H1 (cell line): Measurements from ENCODE around the gene MXI1. TPM values are rescaled to one million over a fixed set of nuclear protein-coding genes. Genes with fewer than 3 reads are reported as not detected.

Experiments used
- CTCF ChIA-PET: fragments of 300-600 bp; sonication (Branson Sonifier 250); formaldehyde crosslinking; loops from one replicate; lab custom pipeline; 2021; ENCODE audit not compliant: partially characterized antibody; lab: Charles Lee
- POLR2A ChIA-PET: fragments of 300-600 bp; sonication (Branson Sonifier 250); formaldehyde crosslinking; loops from one replicate; lab custom pipeline; 2021; ENCODE audit warnings: inconsistent platforms; ENCODE audit not compliant: partially characterized antibody; lab: Charles Lee
- DNase-seq, 2 experiments: peaks; one replicate each; pipeline versions ENCODE4 v3.0.0 to v3.0.0-alpha.2; 2010 to 2022; ENCODE audit warnings: low spot score in 2 of 2, low read depth in 1 of 2, mixed read lengths in 1 of 2
- FAIRE-seq: peaks from 2 replicates; lab custom pipeline; 2011; peaks lifted over from hg19 to GRCh38; lab: Jason Lieb, UNC
- H2AFZ ChIP-seq: 2 replicates; pipeline ENCODE4 v1.8.1; 2012; ENCODE audit warnings: low read length, inconsistent platforms
- H2AK5ac ChIP-seq: 2 replicates; pipeline ENCODE4 v1.6.1; 2013; ENCODE audit warnings: low read depth, low read length
- H2BK120ac ChIP-seq: replicated peaks from 2 replicates; pipeline ENCODE3; 2013; ENCODE audit warnings: low read depth, low read length, inconsistent platforms
- H2BK12ac ChIP-seq: 2 replicates; pipeline ENCODE4 v1.6.1; 2013; ENCODE audit warnings: low read depth, low read length
- H2BK15ac ChIP-seq: 2 replicates; pipeline ENCODE4 v1.6.1; 2013; ENCODE audit warnings: low read length
- H2BK20ac ChIP-seq: 2 replicates; pipeline ENCODE4 v1.6.1; 2013; ENCODE audit warnings: low read length
- H2BK5ac ChIP-seq: 2 replicates; pipeline ENCODE4 v1.6.1; 2013; ENCODE audit warnings: low read depth, low read length
- H3K14ac ChIP-seq: 2 replicates; pipeline ENCODE4 v1.6.1; 2013; ENCODE audit warnings: inconsistent platforms; ENCODE audit not compliant: insufficient read length
- H3K18ac ChIP-seq: 2 replicates; pipeline ENCODE4 v1.6.1; 2013; ENCODE audit warnings: low read length; ENCODE audit errors: extremely low read depth
- H3K23ac ChIP-seq: 2 replicates; pipeline ENCODE4 v1.6.1; 2013; ENCODE audit warnings: inconsistent platforms; ENCODE audit not compliant: insufficient read length
- H3K23me2 ChIP-seq: 2 replicates; pipeline ENCODE4 v1.6.1; 2013; ENCODE audit warnings: low read depth, low read length
- H3K27ac ChIP-seq: 2 replicates; pipeline ENCODE4 v1.6.1; 2011; ENCODE audit warnings: low read depth, low read length, inconsistent platforms
- H3K27me3 ChIP-seq, 4 experiments: replicated peaks in 1 of 4; 1 replicate in 1 of 4; 2 replicates in 3 of 4; pipeline versions ENCODE4 v1.6.1 to v1.8.1; 2011 to 2013; ENCODE audit warnings: low read length in 3 of 4, mild to moderate bottlenecking in 3 of 4, inconsistent platforms in 2 of 4, mixed read lengths in 2 of 4, moderate library complexity in 1 of 4; ENCODE audit not compliant: control insufficient read depth in 3 of 4, insufficient read depth in 3 of 4; ENCODE audit errors: extremely low read depth in 1 of 4
- H3K36me3 ChIP-seq, 4 experiments: 2 replicates each; pipeline versions ENCODE4 v1.6.1 to v1.8.1; 2011 to 2013; ENCODE audit warnings: mild to moderate bottlenecking in 4 of 4, low read length in 3 of 4, moderate library complexity in 2 of 4, control low read depth in 1 of 4, inconsistent platforms in 1 of 4; ENCODE audit not compliant: insufficient read depth in 4 of 4, control insufficient read depth in 2 of 4
- H3K4ac ChIP-seq: replicated peaks from 2 replicates; pipeline ENCODE3; 2013; ENCODE audit warnings: low read length, low read depth, mixed read lengths, inconsistent platforms; ENCODE audit not compliant: insufficient read length
- H3K4me1 ChIP-seq, 4 experiments: replicated peaks in 1 of 4; 1 replicate in 1 of 4; 2 replicates in 3 of 4; pipeline versions ENCODE4 v1.6.1 to v1.8.1; 2011 to 2013; ENCODE audit warnings: low read length in 3 of 4, inconsistent platforms in 2 of 4, mixed read lengths in 1 of 4; ENCODE audit not compliant: insufficient read depth in 4 of 4, control insufficient read depth in 3 of 4
- H3K4me2 ChIP-seq, 2 experiments: 2 replicates each; pipeline versions ENCODE4 v1.6.1 to v1.8.1; 2011 to 2013; ENCODE audit warnings: low read depth in 2 of 2, low read length in 2 of 2, control low read depth in 1 of 2, inconsistent platforms in 1 of 2, mild to moderate bottlenecking in 1 of 2; ENCODE audit not compliant: insufficient read depth in 1 of 2
- H3K4me3 ChIP-seq, 4 experiments: fragments of 200-600, 300-600 bp in 1 of 4; sonication (generic), shearing (Covaris generic), sonication (Bioruptor Twin) in 1 of 4; 2 replicates each; pipeline versions ENCODE4 v1.5.1 to v1.8.1; 2011 to 2016; ENCODE audit warnings: low read length in 4 of 4, low read depth in 3 of 4, control low read depth in 2 of 4, inconsistent platforms in 2 of 4, mild to moderate bottlenecking in 2 of 4, mixed read lengths in 1 of 4, moderate library complexity in 1 of 4; ENCODE audit not compliant: insufficient read depth in 2 of 4; ENCODE audit errors: extremely low read depth in 1 of 4
- H3K56ac ChIP-seq: replicated peaks from 2 replicates; pipeline ENCODE3; 2013; ENCODE audit warnings: low read depth, mild to moderate bottlenecking, mixed read lengths, low read length, inconsistent platforms; ENCODE audit not compliant: insufficient read length
- H3K79me1 ChIP-seq: 2 replicates; pipeline ENCODE4 v1.6.1; 2013; ENCODE audit warnings: low read depth, low read length, control low read depth
- H3K79me2 ChIP-seq, 2 experiments: 2 replicates each; pipeline versions ENCODE4 v1.6.1 to v1.8.1; 2012 to 2013; ENCODE audit warnings: low read length in 2 of 2, mild to moderate bottlenecking in 2 of 2, inconsistent platforms in 1 of 2; ENCODE audit not compliant: insufficient read depth in 2 of 2, control insufficient read depth in 1 of 2
- H3K9ac ChIP-seq, 4 experiments: replicated peaks in 1 of 4; 1 replicate in 1 of 4; 2 replicates in 3 of 4; pipeline versions ENCODE4 v1.6.1 to v1.8.1; 2011 to 2013; ENCODE audit warnings: low read depth in 3 of 4, low read length in 3 of 4, control low read depth in 2 of 4, mild to moderate bottlenecking in 2 of 4, moderate library complexity in 2 of 4, inconsistent platforms in 1 of 4; ENCODE audit errors: extremely low read depth in 1 of 4
- H3K9me3 ChIP-seq, 2 experiments: 2 replicates each; pipeline versions ENCODE4 v1.6.1 to v1.8.1; 2012 to 2013; ENCODE audit warnings: mild to moderate bottlenecking in 2 of 2, moderate library complexity in 2 of 2, control low read depth in 1 of 2, inconsistent platforms in 1 of 2, low read depth in 1 of 2, low read length in 1 of 2, mixed read lengths in 1 of 2; ENCODE audit not compliant: insufficient read depth in 2 of 2
- H4K20me1 ChIP-seq, 2 experiments: replicated peaks in 1 of 2; 2 replicates each; pipeline versions ENCODE3 to v1.8.1; 2011 to 2013; ENCODE audit warnings: inconsistent platforms in 2 of 2, low read length in 2 of 2, mild to moderate bottlenecking in 1 of 2; ENCODE audit not compliant: insufficient read depth in 2 of 2, control insufficient read depth in 1 of 2
- H4K5ac ChIP-seq: 2 replicates; pipeline ENCODE4 v1.6.1; 2013; ENCODE audit warnings: low read length, low read depth, mixed read lengths, inconsistent platforms; ENCODE audit not compliant: insufficient read length
- H4K8ac ChIP-seq: 2 replicates; pipeline ENCODE4 v1.8.0; 2013; ENCODE audit warnings: mild to moderate bottlenecking, moderate library complexity, low read length, inconsistent platforms; ENCODE audit not compliant: insufficient read depth; ENCODE audit errors: extremely low read depth
- H4K91ac ChIP-seq: replicated peaks from 2 replicates; pipeline ENCODE3; 2013; ENCODE audit warnings: low read length, mixed read lengths, inconsistent platforms; ENCODE audit not compliant: insufficient read length
- BCL11A ChIP-seq, 2 experiments: IDR thresholded peaks; one replicate each; pipeline ENCODE4 v1.6.1; 2011; ENCODE audit warnings: low read depth in 2 of 2, low read length in 2 of 2, mild to moderate bottlenecking in 2 of 2
- CHD1 ChIP-seq: IDR thresholded peaks from 2 replicates; pipeline ENCODE4 v1.6.1; 2012; ENCODE audit warnings: low read depth, low read length, improper control_type of control experiment
- EZH2 ChIP-seq: fragments of 200-600 bp; sonication (generic); IDR thresholded peaks from 2 replicates; pipeline ENCODE4 v1.7.1; 2012; ENCODE audit warnings: low read depth, mild to moderate bottlenecking, moderate library complexity, low read length, inconsistent platforms; ENCODE audit not compliant: severe bottlenecking
- FOSL1 ChIP-seq: IDR thresholded peaks from 2 replicates; pipeline ENCODE4 v1.6.1; 2011; ENCODE audit warnings: mild to moderate bottlenecking, low read depth, low read length, moderate library complexity; ENCODE audit not compliant: insufficient read depth
- KDM1A ChIP-seq: fragments of 200-600, 300-600 bp; sonication (generic); IDR thresholded peaks from 2 replicates; pipeline ENCODE4 v1.7.1; 2016; ENCODE audit warnings: mild to moderate bottlenecking, low read length, borderline replicate concordance
- SP2 ChIP-seq: IDR thresholded peaks from 2 replicates; pipeline ENCODE4 v1.6.1; 2012; ENCODE audit warnings: mild to moderate bottlenecking, low read length, inconsistent platforms
- TAF7 ChIP-seq: optimal IDR thresholded peaks from 2 replicates; pipeline ENCODE3; 2011; ENCODE audit warnings: low read depth, mild to moderate bottlenecking, inconsistent platforms, low read length, moderate library complexity, borderline replicate concordance
- TBP ChIP-seq: IDR thresholded peaks from 2 replicates; pipeline ENCODE4 v1.6.1; 2011; ENCODE audit warnings: low read depth, low read length, improper control_type of control experiment
- YY1 ChIP-seq: IDR thresholded peaks from 2 replicates; pipeline ENCODE4 v1.6.1; 2011; ENCODE audit warnings: low read depth, mild to moderate bottlenecking, low read length
- WGBS, 2 experiments: shearing (Covaris generic) in 1 of 2; methylation state at CpG; one replicate each; pipeline versions ENCODE4 v1.1.6 to v1.1.7; 2013 to 2015; ENCODE audit warnings: low lambda C conversion rate in 2 of 2, mixed read lengths in 2 of 2, inconsistent platforms in 1 of 2, low coverage in 1 of 2, missing lambda C conversion rate in 1 of 2; ENCODE audit not compliant: insufficient replicate concordance in 2 of 2, insufficient coverage in 1 of 2, insufficient read length in 1 of 2; ENCODE audit errors: extremely low coverage in 1 of 2, missing lambda C conversion rate in 1 of 2; 5-methylcytosine and 5-hydroxymethylcytosine counted together
- polyA plus RNA-seq, 7 experiments: library from polyadenylated mRNA; depleted of rRNA in 3 of 7; stranded (reverse) in 5 of 7; unstranded in 2 of 7; fragments of >200 nt in 5 of 7; fragments of 200-250 nt in 2 of 7; gene quantifications; 1 replicate in 5 of 7; 2 replicates in 1 of 7; 4 replicates in 1 of 7; pipeline versions ENCODE4 v1.2.1 to v1.2.3, GENCODE V29; 2011 to 2013; ENCODE audit warnings: missing spikeins in 2 of 7, mixed read lengths in 2 of 7
- total RNA-seq: library from RNA; stranded (reverse); fragmentation: NEBNext Ultra II Directional; extraction: Animal tissue kit (Norgen Biotek cat#: 25700); gene quantifications from 2 replicates; pipeline ENCODE4 v1.2.1, GENCODE V29; 2021
- TF ChIP-seq, protein P1 (sequence below): IDR thresholded peaks from 2 replicates; pipeline ENCODE4 v1.6.1; 2012; ENCODE audit warnings: inconsistent platforms
- TF ChIP-seq, protein P2 (sequence below): IDR thresholded peaks from 2 replicates; pipeline ENCODE4 v1.6.1; 2012; ENCODE audit warnings: low read length, inconsistent platforms

Gene MXI1
- total and polyA plus RNA-seq, 2 of the 8 experiments (the other 6 are each of a cell fraction or from before 2014, with no cell fraction given), result 5.7 to 8.8 TPM

DNA sequence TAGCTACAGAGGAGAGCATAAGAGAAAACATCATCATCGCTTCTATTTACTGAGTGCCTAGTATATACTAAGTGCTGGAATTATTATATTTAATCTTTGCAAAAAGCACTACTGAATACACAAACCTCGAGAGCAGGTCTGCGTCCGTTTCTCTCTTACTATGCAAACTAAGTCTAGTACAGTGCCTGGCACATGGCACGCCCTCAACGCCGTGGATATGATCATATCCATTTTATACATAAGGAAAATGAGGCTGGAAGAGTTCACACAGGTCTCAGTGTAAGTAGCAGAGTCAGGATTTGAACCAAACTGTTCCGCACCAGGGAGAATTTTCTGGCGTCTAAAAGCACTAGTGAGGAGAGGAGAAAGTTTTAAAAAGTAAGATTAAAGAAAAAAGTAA, 17.6 kb downstream of the MXI1 start:
- H3K27ac ChIP-seq, result no peak overlapping the region
- FAIRE-seq (no peak), DNase-seq (peak in 1 of 2 experiments; percentile 30)
- peaks cover 4% of the 10 kb centered on the region; the same call in 1 of the 2 replicates for H3K23me2 ChIP-seq
- WGBS, 2 experiments, result 83% methylated on average over 9 of the region's 9 CpGs; no CpG with 5 or more reads in 1 of the 2 experiments
- H3K4me1 ChIP-seq, result peaks cover 0 to 13% (median 6%) of the 10 kb centered on the region in 4 experiments; a peak in 6 of 7 replicates
- no peak for TF ChIP-seq SP2
- TF ChIP-seq, protein P1, sequence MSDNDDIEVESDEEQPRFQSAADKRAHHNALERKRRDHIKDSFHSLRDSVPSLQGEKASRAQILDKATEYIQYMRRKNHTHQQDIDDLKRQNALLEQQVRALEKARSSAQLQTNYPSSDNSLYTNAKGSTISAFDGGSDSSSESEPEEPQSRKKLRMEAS, result no peak
- no peak for TF ChIP-seq BCL11A (IDR thresholded peaks at IDR 0.05; ENCODE audit: low read depth in 2 of 2, low read length in 2 of 2)
- TF ChIP-seq CHD1, result no peak
- TF ChIP-seq YY1, result no peak
- TF ChIP-seq TBP, result no peak
- TF ChIP-seq, protein P2, sequence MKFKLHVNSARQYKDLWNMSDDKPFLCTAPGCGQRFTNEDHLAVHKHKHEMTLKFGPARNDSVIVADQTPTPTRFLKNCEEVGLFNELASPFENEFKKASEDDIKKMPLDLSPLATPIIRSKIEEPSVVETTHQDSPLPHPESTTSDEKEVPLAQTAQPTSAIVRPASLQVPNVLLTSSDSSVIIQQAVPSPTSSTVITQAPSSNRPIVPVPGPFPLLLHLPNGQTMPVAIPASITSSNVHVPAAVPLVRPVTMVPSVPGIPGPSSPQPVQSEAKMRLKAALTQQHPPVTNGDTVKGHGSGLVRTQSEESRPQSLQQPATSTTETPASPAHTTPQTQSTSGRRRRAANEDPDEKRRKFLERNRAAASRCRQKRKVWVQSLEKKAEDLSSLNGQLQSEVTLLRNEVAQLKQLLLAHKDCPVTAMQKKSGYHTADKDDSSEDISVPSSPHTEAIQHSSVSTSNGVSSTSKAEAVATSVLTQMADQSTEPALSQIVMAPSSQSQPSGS, result no peak
- TF ChIP-seq TAF7, result no peak
- no peak for TF ChIP-seq FOSL1
- TF ChIP-seq KDM1A, result no peak
- TF ChIP-seq EZH2, result no peak
- H2BK120ac ChIP-seq, result no peak overlapping the region
- peak overlapping the region in 3 of 4 experiments; percentile 61 to 86 (median 71); a peak in 3 of 8 replicates for H3K4me3 ChIP-seq
- H3K14ac ChIP-seq, result no peak overlapping the region
- H2AK5ac ChIP-seq, result no peak overlapping the region
- no peak overlapping the region for H2BK20ac ChIP-seq
- H4K20me1 ChIP-seq, result peaks cover 0 to under 1% of the 10 kb centered on the region in 2 experiments
- H2BK15ac ChIP-seq, result no peak overlapping the region
- H3K36me3 ChIP-seq, result no peaks in the 10 kb centered on the region
- H3K9ac ChIP-seq, result no peak overlapping the region
- no peaks in the 10 kb centered on the region for H3K79me1 ChIP-seq
- no peak overlapping the region for H2AFZ ChIP-seq
- H3K79me2 ChIP-seq, result no peaks in the 10 kb centered on the region
- ChIA-PET CTCF (interaction anchor here (0.6 to 17.9 kb wide), 25 partner anchors 16 to 1053 kb away, joined by 3 to 333 read pairs (median 4); partner anchors contain the start of genes MXI1 and SMNDC1), POLR2A (interaction anchor here (9.6 kb wide), 1 partner anchor 16 kb away, joined by 121 read pairs; the partner anchor contains the start of gene MXI1)
- no peak overlapping the region for H3K56ac ChIP-seq
- H3K18ac ChIP-seq, result no peak overlapping the region
- peak overlapping the region; percentile 54 to 84 for H3K4me2 ChIP-seq
- H3K4ac ChIP-seq, result no peak overlapping the region
- H2BK5ac ChIP-seq, result no peak overlapping the region
- H4K8ac ChIP-seq, result no peak overlapping the region
- no peak overlapping the region for H4K91ac ChIP-seq
- peaks cover 0 to 4% (median 0%) of the 10 kb centered on the region in 4 experiments; a peak in 2 of 7 replicates for H3K27me3 ChIP-seq
- no peak overlapping the region for H4K5ac ChIP-seq
- H3K9me3 ChIP-seq, result no peaks in the 10 kb centered on the region
- H3K23ac ChIP-seq, result no peak overlapping the region
- H2BK12ac ChIP-seq, result no peak overlapping the region
